NOMO-1 treated with dmso at 0.1 percent for 144 hours (cell line): ENCODE measurements around the gene TTC23L.
"Not testable (repeated sequence)": the region's sequence is repeated elsewhere in the genome, so short reads cannot be mapped to it uniquely, and the experiment has no call there.

Source experiments
- DNase-seq: peaks from one replicate; lab custom pipeline; 2025; ENCODE audit not compliant: unreplicated experiment; lab: John Stamatoyannopoulos, UW

Gene TTC23L

DNA sequence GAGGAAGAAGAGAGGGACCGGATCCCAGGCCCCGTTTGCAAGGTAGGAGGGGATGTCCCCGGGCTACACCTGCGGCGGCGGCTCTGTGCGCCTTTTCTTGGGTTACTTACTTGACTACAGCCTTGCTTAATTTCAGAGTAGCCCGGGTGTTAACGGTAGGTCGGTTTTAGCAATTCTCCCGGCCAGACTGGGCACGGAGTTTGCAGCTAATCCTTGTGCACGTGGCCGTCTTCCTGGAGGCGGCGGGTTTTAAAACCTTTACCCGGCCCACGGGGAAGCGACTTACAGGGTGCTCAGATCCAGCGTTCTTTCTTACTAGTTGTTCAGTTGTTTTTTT, 76.9 kb downstream of the TTC23L start:
- DNase-seq: no peak

DNA sequence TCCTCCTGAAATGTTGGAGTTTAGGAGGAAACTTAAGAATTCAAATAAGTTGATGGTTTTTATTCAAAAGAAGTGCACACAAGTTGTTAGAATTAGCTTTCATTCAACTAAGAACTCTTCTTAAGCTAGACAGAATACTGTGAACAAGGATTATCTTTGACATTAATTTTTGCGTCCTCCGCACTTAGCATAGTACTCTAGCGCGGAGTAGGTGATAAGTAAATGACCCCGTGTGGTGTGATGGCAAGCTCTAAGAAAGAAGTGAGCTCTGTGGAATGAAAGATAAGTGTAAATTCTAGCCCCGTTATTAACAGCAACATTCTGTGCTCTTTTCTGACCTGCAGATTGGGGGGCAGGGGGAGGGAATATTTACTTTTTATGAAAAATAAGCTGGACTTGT, 77.6 kb downstream of the TTC23L start:
- no peak for DNase-seq

DNA sequence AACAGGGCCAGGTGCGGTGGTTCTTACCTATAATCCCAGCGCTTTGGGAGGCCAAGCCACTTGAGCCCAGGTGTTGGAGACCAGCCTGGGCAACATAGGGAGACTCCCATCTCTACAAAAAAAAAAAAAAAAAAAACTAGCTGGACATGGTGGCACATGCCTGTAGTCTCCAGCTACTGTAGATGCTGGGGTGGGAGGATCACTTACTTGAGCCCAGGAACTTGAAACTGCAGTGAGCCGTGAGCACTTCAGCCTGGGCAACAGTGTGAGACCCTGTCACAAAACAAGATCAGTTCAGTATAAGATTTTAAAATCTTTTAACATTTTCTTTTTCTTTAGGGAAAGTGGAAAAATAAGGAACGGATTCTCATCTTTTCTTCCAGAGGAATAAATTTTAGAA, 79.1 kb downstream of the TTC23L start:
- no peak for DNase-seq

DNA sequence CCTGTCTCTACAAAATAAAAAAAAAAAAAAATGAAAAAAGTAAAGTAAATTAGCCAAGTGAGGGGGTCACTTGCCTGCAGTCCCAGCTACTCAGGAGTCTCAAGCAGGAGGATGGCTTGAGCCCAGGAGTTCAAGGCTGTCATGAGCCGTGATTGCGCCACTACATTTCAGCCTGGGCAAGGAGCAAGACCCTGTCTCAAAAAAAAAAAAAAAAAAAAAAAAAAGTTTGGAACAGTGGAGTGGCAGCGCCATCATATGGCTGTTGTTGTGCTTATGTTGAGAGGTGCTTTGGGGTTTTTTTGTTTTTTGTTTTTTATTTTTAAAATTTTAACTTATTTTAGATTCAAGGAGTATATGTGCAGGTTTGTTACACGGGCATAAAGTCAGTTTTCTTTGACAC, 80.1 kb downstream of the TTC23L start:
- DNase-seq: no peak

DNA sequence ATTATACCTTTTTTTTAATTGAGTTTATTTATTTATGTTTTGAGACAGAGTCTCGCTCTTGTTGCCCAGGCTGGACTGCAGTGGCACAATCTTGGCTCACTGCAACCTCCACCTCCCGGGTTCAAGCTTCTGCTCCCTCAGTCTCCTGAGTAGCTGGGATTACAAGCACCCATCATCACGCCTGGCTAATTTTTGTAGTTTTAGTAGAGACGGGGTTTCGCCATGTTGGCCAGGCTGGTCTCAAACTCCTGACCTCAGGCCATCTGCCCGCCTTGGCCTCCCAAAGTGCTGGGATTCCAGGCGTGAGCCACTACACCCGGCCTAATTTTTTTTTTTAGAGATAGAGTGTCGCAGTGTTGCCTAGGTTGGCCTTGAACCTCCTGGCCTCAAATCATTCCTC, 84.3 kb downstream of the TTC23L start:
- not testable (repeated sequence) for DNase-seq

DNA sequence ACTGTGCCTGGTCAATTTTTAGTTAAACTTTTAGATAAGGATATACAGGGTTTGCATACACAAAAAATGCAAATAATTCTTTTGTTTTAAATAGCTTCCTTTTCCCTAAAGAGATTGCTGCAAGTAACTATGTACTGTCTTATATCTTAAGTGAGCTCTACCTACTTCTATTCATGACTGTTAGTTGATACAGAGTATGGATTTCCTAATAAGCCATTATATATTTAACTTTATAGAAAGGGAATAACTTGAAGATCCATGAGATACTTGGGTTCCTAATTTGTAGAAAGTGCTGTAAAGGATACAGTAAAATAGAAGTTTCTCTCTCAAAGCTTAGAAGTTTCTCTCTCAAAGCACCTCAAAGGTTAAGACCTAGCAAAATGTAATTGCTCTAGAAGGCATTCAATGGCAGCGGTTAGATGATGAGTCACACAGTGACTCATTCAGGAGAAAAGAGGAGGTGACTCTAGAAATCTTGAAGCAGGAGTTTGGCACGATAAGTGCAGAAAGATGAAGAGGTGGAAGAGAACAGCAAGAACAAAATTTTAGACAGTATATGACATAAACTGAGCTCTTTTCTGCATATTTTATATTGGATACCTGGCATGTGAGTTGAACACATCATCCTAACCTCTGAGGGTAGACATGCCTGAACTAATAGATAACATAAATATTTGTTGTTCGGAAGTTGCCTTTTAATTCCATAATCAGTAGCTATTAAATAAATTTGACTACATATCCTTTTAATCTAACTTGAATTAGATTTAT, 84.9 kb downstream of the TTC23L start:
- DNase-seq: peak; percentile 84

DNA sequence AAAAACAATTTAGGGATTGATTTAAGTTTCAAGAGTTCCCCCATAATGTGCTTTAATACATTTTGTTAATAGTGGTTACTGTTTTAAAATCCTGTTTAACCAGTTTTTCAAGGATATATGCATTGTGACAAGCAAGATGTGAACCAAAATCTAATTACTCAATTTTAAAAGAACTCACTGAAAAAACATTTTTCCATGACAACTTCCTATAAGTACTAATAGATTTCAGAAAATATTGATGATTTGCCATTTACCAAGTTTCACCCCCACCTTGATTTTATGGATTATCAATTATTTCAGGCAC, 85.5 kb downstream of the TTC23L start:
- no peak for DNase-seq

DNA sequence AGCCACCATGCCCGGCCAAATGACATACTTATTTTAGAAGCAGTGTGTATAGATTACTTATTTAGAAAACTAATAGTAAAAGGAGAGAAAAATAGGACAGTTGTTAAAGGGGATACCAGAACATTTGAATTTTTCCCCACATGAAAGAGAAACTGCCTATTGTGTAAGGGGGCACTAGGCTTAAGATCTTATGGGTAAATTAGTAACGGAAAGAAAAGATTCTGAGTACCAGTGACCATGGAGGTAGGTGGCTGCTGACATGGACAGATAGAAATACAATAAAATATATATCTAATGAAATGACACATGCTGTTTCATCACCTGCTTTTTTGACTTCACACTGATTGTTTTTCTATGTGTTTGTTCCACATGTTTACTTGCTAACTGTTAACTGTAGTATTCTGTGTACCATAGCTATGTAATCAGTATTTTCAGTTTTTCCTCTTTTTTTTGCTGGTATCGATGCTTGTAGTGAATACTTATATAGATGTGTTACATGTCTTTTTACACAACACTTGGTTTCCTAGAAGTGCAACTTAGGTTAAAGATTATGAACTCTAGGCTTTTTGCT, 87.4 kb downstream of the TTC23L start:
- no peak for DNase-seq

DNA sequence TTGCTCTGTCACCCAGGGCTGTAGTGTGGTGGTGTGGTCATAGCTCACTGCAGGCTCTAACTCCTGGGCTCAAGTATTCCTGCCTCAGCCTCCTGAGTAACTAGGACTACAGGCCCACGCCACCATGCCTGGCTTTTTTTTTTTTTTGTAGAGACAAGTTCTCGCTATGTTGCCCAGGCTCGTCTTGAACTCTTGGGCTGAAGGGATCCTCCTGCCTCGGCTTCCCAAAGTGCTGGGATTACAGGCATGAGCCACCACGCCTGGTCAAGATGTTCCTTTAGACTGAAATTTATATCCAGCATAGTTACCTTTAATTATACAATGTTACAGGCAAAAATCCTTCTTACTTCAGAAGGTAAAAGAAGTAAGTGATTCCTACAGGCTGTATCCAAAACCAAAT, 88.8 kb downstream of the TTC23L start:
- DNase-seq: no peak

DNA sequence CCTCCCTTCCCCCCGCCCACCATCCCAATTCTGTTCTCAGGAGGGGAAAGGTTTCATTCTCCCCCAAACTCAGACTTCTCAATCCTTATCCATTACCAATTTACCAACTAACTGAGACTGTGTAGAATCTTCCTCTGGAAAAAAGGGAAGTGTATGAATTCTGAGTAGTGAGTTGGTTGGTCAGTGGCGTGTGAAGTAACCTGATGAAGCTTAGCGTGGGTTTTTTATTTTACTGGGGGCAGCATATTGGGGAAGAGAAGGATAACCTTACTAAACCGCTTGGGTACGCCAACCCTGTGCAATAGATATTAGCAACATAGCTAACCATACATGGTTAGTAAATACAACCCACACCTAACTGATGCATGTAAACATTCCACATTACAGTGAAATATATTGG, 89.3 kb downstream of the TTC23L start:
- DNase-seq: peak; percentile 13

DNA sequence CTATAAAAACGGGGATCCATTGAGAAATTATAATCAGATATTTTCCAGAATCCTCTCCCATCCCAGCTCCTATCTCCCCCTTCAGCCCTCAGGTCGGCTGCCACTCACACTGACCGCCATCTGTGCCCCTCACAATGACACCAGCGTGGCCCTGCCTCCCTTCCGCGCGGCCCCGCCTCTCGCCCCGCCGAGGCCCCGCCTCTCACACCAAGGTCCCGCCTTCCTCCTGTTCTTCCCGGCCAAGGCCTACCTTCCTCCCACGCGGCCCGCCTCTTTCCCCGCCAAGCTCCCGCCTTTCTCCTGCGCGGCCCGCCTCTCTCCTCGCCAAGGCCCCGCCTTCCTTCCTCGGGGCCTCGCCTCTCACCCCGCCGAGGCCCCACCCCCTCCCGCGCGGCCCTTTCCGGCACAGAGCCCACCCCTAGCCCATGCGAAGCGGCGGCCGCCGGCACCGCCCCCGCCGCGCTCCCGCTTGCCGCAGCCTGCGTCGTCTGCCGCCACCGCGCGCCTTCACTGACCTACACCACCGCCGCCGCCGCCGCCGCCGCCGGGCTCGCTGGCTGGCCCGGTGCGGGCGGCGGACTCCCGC, 90.3 kb downstream of the TTC23L start, which contains the start of gene DNAJC21:
TSS of gene DNAJC21 (plus strand) at position 426 of the 586 bp plus-strand sequence. CDS start 261 bp downstream, outside the sequence.
- DNase-seq: peak; percentile 100

DNA sequence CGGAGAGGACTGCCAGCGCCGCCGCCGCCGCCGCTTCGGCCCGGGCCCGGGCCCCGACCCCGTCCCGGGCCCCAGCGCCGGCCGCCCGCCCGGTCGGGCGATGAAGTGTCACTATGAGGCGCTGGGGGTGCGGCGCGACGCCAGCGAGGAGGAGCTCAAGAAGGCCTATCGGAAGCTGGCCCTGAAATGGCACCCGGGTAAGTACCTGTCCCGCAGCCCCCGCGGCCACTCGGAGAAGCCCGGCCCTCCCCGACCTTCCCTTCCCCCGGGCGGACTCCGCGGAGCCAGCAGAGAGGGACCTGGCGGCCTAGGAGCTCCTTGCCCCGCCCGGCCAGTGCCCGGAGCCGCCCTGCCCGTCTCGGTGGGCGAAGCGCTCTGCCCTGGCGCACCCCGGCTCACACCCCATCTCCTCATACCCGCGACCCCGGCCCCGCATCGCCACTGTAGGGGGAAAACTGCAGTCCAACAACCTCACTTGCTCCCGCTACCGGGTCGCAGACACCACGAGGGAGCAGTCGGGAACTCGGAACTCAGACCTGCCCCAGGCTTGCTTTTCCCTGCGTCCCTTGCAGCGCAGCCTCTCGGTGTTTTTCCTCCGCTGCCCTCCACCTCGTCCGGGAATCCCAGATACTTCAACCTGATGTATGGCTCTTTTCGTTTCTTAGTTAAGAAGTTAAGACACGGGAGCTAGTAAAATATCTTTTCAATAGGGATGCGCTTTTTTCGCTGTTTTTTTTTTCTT, 90.9 kb downstream of the TTC23L start:
- DNase-seq: peak; percentile 88

DNA sequence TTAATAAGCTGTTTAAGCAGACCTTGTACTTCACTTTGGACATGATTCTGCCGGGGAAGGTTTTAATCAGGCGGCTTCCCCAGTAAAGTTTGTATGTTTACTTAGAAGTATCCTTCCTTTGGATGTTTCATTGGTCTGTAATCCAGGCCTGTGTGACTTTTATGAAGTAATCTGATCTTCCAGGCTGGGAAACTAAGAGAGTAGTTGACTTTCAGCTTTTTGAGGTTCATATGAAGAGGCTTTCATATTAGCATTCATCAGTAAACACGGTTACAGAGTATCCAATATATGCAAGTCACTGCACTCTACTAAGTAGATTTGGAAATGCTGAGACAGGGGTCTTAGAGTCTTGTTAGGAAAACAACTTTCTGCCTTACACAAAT, 91.5 kb downstream of the TTC23L start:
- no peak for DNase-seq

DNA sequence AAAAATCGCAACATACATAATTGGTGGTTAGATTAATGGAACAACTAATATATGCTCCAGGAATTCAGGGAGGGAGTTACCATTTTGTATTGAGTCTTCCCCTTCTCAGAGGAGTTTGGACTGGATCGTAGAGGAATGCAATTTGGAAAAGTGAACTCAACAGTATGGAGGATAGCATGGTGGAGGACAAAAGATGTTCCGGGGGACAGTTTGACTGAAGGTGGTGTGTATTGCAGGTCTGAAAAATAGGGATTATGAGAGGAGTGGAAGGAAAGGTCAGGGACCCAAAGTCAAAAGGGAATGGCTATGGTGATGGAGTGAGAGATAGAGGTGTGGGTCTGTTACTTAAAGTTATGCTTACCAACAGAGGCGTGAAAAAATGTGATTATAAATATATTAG, 91.9 kb downstream of the TTC23L start:
- DNase-seq: no peak

DNA sequence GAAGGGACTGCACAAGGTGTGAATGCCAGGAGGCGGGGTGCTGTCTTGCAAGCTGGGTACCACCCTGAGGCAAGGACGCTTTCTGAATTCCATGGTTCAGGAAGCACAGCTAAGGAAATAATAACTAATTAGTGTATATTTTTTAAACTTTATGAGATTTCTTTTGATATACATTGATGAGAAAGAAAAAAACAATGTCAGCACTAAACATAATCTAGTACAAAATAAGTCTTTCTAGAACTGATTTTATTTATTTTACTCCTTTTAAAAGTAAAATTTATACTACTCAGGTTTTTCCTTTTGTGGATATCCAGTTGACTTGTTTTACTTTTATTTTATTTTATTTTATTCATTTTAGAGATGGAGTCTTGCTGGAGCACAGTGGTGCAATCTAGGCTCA, 94.0 kb downstream of the TTC23L start:
- no peak for DNase-seq

DNA sequence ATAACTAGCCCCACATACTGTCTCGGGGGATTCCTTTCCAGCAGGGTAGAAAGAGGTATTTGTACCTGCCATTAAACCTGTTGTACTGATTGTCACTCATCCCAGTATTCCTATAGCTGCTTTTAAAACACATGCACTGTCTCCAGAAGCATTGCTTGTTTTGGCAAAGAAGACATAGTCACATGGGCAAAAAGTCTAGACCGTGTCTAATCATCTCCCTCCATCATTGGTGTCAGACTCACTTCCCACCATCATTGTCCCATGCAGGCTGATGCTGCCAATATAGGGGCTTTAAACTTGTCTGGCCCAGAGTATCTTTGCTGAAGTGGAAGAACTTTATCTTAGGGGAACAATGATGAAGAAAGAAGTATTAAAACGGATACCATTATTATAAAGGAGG, 103.0 kb downstream of the TTC23L start:
- DNase-seq: no peak

DNA sequence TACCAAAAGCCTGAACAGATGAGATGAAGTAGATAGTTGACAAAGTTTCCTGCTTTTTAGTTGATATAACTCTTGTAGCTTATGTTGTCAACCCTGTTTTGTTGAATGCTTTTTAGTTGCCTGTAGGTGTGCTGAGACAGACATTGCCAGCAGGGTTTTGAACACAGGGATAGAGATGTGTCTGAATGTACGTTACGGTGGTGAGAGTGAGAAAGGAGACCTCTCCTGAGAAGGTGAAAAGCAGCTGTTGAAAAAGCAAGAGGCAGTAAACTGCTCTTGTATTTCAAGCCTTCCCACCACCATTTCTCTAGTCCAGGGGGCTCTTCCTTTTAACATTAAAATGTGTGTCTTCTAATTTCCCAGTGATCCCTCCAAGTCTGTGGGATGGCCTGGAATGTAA, 105.1 kb downstream of the TTC23L start:
- no peak for DNase-seq

DNA sequence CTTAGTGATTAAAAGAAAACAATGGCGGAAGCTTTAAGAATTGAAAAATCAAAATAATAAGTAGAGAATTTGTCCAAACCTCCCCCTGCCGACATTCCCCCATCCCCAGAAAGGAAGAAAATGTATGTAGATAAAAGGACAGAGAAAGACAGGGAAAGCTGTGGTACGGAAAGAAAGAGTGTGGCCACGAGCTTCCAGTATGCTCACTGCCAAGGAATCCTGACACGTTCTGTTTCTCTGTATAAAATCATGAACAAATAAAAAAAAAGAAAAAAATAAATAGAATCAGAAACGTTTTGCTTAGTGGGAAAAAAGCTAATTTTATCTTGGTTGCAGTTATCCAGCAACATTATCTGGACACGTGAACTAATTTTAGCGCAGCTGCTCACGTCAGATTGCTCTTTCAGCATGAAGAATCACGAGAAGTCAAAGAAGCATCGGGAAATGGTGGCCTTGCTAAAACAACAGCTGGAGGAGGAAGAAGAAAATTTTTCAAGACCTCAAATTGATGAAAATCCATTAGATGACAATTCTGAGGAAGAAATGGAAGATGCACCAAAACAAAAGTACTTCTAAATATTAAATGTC, 105.6 kb downstream of the TTC23L start:
- no peak for DNase-seq
